Right lobe of liver (tissue), 6 donors: Measurements from ENCODE around the gene CALCOCO1. TPM values are rescaled to one million over a fixed set of nuclear protein-coding genes. Genes with fewer than 3 reads are reported as not detected.
"Not testable (repeated sequence)": the region's sequence is repeated elsewhere in the genome, so short reads cannot be mapped to it uniquely, and the experiment has no call there.

Experiments
- ATAC-seq, 4 donors: fragments of 200-7000 bp; cut with Tn5 transposase; one replicate each; pipeline ENCODE4 v1.9.1; 2020; ENCODE audit warnings: mild to moderate bottlenecking in 4 of 4, moderate library complexity in 4 of 4
- DNase-seq, 3 donors: peaks; one replicate each; pipeline ENCODE4 v3.0.0-alpha.2; 2020
- H3K27ac ChIP-seq, 3 donors: fragments of 200-600 bp; one replicate each; pipeline ENCODE4 v1.8.0; 2022
- H3K27me3 ChIP-seq, 2 donors: fragments of 200-600 bp; one replicate each; pipeline ENCODE4 v1.8.0; 2022
- H3K36me3 ChIP-seq, 4 donors: fragments of 200-600 bp; sonication (generic) in 1 of 4; one replicate each; pipeline versions ENCODE4 v1.5.1 to v1.8.0; 2017 to 2022; ENCODE audit warnings: control low read depth in 1 of 4
- H3K4me1 ChIP-seq, 4 donors: fragments of 200-600 bp; sonication (generic) in 1 of 4; one replicate each; pipeline versions ENCODE4 v1.5.1 to v1.8.0; 2017 to 2022; ENCODE audit warnings: control low read depth in 1 of 4
- H3K4me3 ChIP-seq, 3 donors: fragments of 200-600 bp; one replicate each; pipeline ENCODE4 v1.8.0; 2022
- H3K9me3 ChIP-seq, 4 donors: fragments of 200-600 bp; sonication (generic) in 1 of 4; one replicate each; pipeline versions ENCODE4 v1.5.1 to v1.8.0; 2017 to 2022; ENCODE audit warnings: control low read depth in 1 of 4
- CTCF ChIP-seq, 4 donors: fragments of 200-600 bp in 3 of 4; fragments of 450-650 bp in 1 of 4; IDR thresholded peaks; one replicate each; pipeline versions ENCODE4 v1.5.1 to v1.8.0; 2016 to 2022; ENCODE audit warnings: antibody characterized with exemption in 4 of 4, mild to moderate bottlenecking in 2 of 4
- POLR2A ChIP-seq: fragments of 450-650 bp; IDR thresholded peaks from one replicate; pipeline ENCODE4 v1.6.1; 2017; ENCODE audit warnings: antibody characterized with exemption, mild to moderate bottlenecking
- WGBS: methylation state at CpG from one replicate; pipeline ENCODE4 v1.1.6; 2018; ENCODE audit warnings: low coverage, low lambda C conversion rate; ENCODE audit not compliant: insufficient coverage; ENCODE audit errors: missing lambda C conversion rate; 5-methylcytosine and 5-hydroxymethylcytosine counted together
- intact Hi-C, 2 donors: fragments of 100-400 bp; cut with DNase I; formaldehyde crosslinking; loops; one replicate each; pipeline versions ENCODE4 v1.11.2 to v1.14.1; 2022
- total RNA-seq, 6 experiments: library from RNA; depleted of rRNA in 2 of 6; stranded (reverse); fragments of >200 nt in 2 of 6; fragmentation: NEBNext Ultra II Directional in 3 of 6; extraction: Animal tissue kit (Norgen Biotek cat#: 25700) in 3 of 6; gene quantifications; one replicate each; pipeline versions ENCODE4 v1.1.0 to v1.2.4, GENCODE V29; 2016 to 2023
- donor health status: DM: no; HTN: yes; CAD: no.
- donor health status: DM: no; HTN: no; CAD: no.
- donor health status: DM: no; HTN: no; CAD: no.
- donor health status: DM: no; HTN: yes; CAD: no.
- donor health status: DM: no; HTN: yes; CAD: no.

CALCOCO1 gene
- total RNA-seq, 6 experiments from 2014 or later: 25.4 to 53.7 (median 34.2) TPM

DNA sequence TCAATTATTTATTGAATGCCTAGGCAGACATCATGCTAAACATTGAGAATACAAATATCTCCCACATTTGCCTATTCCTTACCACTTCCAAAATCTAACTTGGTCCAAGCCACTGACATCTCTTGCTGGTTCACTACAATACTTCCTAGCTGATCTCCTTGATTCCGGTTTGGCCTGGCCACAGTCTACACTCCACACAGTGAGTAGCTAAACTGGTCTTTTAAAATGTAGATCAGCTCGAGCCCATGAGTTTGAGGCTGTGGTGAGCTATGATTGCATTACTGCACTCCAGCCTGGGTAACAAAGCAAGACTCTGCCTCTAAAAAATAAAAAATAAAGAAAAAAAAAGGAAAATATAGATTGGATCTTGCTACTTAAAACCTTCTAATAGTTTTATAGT, 43.8 kb downstream of the CALCOCO1 start:
- DNase-seq (no peak), ATAC-seq (no peak)
- Histone ChIP-seq H3K4me3 (no peak overlapping the region), H3K27me3 (no peaks in the 10 kb centered on the region), H3K27ac (no peak overlapping the region), H3K36me3 (no peaks in the 10 kb centered on the region), H3K9me3 (no peaks in the 10 kb centered on the region), H3K4me1 (no peaks in the 10 kb centered on the region)
- intact Hi-C loops: no loop called here
- 92% methylated on average over 2 of the region's 2 CpGs for WGBS
- TF ChIP-seq POLR2A: no peak
- TF ChIP-seq CTCF (IDR thresholded peaks at IDR 0.05): no peak

DNA sequence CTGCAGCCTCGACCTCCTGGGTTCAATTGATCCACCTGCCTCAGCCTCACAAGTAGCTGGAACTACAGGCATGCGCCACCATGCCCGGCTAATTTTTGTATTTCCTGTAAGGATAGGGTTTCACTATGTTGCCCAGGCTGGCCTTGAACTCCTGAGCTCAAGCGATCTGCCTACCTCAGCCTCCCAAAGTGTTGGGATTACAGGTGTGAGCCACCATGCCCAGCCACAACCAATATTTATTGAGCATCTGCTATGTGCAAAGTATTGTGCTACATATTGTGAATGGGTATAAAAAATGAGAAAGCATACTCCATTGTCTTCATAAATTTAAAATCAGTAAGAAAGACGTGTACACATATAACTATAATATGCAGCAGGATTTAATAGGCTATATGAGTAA, 47.2 kb downstream of the CALCOCO1 start:
- H3K27ac ChIP-seq, H3K4me1 ChIP-seq, H3K36me3 ChIP-seq, ATAC-seq, H3K4me3 ChIP-seq, intact Hi-C loops, H3K9me3 ChIP-seq, H3K27me3 ChIP-seq, DNase-seq: not testable (repeated sequence)
- 77% methylated on average over 5 of the region's 5 CpGs for WGBS

DNA sequence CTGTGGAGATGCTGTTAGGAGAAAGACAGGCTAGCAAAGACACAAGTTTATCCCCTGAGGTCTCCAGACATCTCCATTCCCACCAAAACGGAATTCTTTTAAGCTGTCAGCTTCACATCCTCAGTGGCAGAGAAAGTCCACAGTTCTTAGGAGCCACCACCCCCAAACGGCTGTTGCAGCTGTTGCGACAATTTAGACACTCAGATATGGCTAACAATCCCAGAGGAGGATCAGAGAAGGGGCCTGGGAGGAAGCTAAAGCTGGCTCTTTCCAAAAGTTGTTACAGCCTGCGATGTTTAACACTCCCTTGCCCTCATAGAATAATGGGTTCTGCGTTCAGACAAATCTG, 49.5 kb downstream of the CALCOCO1 start:
- Histone ChIP-seq H3K4me3 (no peak overlapping the region), H3K36me3 (peaks cover 0 to 6% (median 3%) of the 10 kb centered on the region in 4 donors), H3K27ac (peak overlapping the region in 2 of 3 donors; percentile 90 to 92), H3K9me3 (no peaks in the 10 kb centered on the region), H3K27me3 (no peaks in the 10 kb centered on the region), H3K4me1 (peaks cover 0 to 8% (median 0%) of the 10 kb centered on the region in 4 donors)
- TF ChIP-seq POLR2A: no peak
- TF ChIP-seq CTCF (IDR thresholded peaks at IDR 0.05): no peak
- ATAC-seq: no peak
- WGBS: 94% methylated on average over 4 of the region's 5 CpGs
- no peak for DNase-seq
- intact Hi-C loops: loop anchor here in 1 of 2 donors (10.0 kb wide), 1 partner anchor 133 kb away; no protein-coding TSS in a partner anchor

GRCh38 chr12:53677016-53677799, 50.0 kb downstream of the CALCOCO1 start:
- intact Hi-C loops: loop anchor here in 1 of 2 donors (10.0 kb wide), 1 partner anchor 132 kb away; no protein-coding TSS in a partner anchor
- no peak for ATAC-seq

More at GRCh38 chr12:53677016-53677799, 50.0 kb downstream of the CALCOCO1 start:
- Histone ChIP-seq H3K36me3 (peaks cover 0 to 6% (median 3%) of the 10 kb centered on the region in 4 donors), H3K4me1 (peaks cover 0 to 8% (median 0%) of the 10 kb centered on the region in 4 donors), H3K27ac (peak overlapping the region; percentile 77 to 92 (median 90)), H3K9me3 (no peaks in the 10 kb centered on the region), H3K4me3 (peak overlapping the region; percentile 35 to 88 (median 83)), H3K27me3 (no peaks in the 10 kb centered on the region)
- 37% methylated on average over 32 of the region's 51 CpGs for WGBS
- DNase-seq: peak in 1 of 3 donors; percentile 25
- TF ChIP-seq CTCF (IDR thresholded peaks at IDR 0.05) (no peak), POLR2A (no peak)
